ENCODE data around the gene ARHGEF11.
"Not testable (repeated sequence)": the region's sequence is repeated elsewhere in the genome, so short reads cannot be mapped to it uniquely, and the experiment has no call there.

ARHGEF11 gene

DNA sequence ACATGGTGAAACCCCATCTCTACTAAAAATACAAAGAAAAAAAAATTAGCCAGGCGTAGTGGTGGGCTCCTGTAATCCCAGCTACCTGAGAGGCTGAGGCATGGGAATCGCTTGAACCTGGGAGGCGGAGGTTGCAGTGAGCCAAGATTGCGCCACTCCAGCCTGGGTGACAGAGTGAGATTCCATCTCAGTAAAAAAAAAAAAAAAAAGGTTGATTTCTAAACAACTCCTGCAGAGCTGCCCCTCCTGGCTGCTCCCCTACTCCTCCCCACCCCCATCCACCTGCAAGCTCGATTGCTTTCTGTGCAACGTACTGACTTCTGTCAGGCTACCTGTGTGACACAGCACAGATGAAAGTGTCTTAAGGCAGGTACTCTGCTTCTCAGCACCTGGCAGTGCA, 40.8 kb upstream of the ARHGEF11 start:
- Histone ChIP-seq H3K36me3 (ENCODE audit: insufficient read depth, low read depth, low read length) (no peaks in the 10 kb centered on the region), H3K4me3 (ENCODE audit: low read length) (no peak overlapping the region), H3K27ac (ENCODE audit: low read length) (no peak overlapping the region), H3K9me3 (ENCODE audit: insufficient read depth, low read depth, low read length) (no peaks in the 10 kb centered on the region), H3K27me3 (ENCODE audit: insufficient read depth, low read length) (no peaks in the 10 kb centered on the region), H3K9ac (ENCODE audit: low read depth, low read length) (no peak overlapping the region), H3K4me1 (ENCODE audit: insufficient read depth, low read length) (peaks cover 11% of the 10 kb centered on the region)

DNA sequence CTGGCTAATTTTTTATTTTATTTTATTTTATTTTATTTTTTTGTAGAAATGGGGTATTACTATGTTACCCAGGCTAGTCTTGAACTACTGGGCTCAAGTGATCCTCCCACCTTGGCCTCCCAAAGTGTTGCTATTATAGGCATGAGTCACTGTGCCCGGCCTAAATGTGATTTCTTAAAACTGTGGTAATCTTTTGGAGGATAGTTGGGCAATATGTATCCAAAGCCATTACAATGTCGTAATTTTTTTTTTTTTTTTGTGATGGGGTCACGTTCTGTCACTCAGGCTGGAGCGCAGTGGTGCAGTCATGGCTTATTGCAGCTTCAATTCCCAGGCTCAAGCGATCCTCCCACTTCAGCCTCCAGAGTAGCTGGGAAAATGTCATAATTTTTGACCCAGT, 39.9 kb upstream of the ARHGEF11 start:
- H3K36me3 ChIP-seq (ENCODE audit: insufficient read depth, low read depth, low read length): no peaks in the 10 kb centered on the region
- no peak overlapping the region for H3K27ac ChIP-seq (ENCODE audit: low read length)
- H3K9ac ChIP-seq (ENCODE audit: low read depth, low read length): no peak overlapping the region
- no peaks in the 10 kb centered on the region for H3K9me3 ChIP-seq (ENCODE audit: insufficient read depth, low read depth, low read length)
- H3K27me3 ChIP-seq (ENCODE audit: insufficient read depth, low read length): no peaks in the 10 kb centered on the region
- H3K4me1 ChIP-seq (ENCODE audit: insufficient read depth, low read length): peaks cover 11% of the 10 kb centered on the region
- H3K4me3 ChIP-seq (ENCODE audit: low read length): no peak overlapping the region

DNA sequence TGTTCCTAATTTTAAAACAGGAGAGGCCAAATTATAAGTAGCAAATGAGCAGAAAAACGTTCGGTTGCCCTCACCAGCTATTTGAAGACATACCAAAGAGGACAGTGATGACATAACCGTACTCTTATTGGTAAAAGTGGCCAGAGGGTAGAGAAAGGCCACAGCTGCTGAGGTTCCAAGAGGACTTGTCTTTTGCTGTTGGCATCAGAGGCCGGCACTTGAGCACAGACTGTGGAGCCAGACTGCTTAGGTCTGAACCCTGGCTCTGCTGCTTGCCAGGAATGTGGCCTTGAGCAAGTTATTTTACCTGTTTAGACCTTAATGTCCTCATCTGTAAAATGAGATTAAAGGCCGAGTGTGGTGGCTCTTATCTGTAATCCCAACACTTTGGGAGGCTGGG, 39.2 kb upstream of the ARHGEF11 start:
- Histone ChIP-seq H3K4me1 (ENCODE audit: insufficient read depth, low read length) (peaks cover 11% of the 10 kb centered on the region), H3K36me3 (ENCODE audit: insufficient read depth, low read depth, low read length) (no peaks in the 10 kb centered on the region), H3K9me3 (ENCODE audit: insufficient read depth, low read depth, low read length) (no peaks in the 10 kb centered on the region), H3K27me3 (ENCODE audit: insufficient read depth, low read length) (no peaks in the 10 kb centered on the region), H3K27ac (ENCODE audit: low read length) (no peak overlapping the region), H3K9ac (ENCODE audit: low read depth, low read length) (no peak overlapping the region), H3K4me3 (ENCODE audit: low read length) (no peak overlapping the region)

DNA sequence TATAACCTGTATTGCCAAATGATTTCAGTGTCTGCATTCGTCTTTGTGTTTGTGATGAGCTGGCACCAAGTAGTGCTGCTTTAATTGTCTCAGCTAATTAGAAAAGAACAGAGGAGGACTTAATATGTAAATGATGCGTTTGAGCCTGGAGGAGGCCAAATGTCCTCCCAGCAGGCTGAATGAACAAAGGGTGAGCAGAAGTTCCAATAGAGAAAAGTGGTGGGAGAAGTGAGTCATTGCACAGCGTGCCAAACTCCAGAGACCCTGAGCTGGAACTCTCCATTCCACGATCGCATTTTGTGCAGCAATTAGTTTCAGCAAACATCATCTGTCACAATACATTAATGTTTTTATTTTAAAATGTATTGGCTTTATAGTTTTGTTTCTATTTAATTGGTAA, 36.2 kb upstream of the ARHGEF11 start:
- H3K4me3 ChIP-seq (ENCODE audit: low read length): no peak overlapping the region
- H3K4me1 ChIP-seq (ENCODE audit: insufficient read depth, low read length): peaks cover 9% of the 10 kb centered on the region
- no peak overlapping the region for H3K27ac ChIP-seq (ENCODE audit: low read length)
- no peaks in the 10 kb centered on the region for H3K27me3 ChIP-seq (ENCODE audit: insufficient read depth, low read length)
- no peaks in the 10 kb centered on the region for H3K36me3 ChIP-seq (ENCODE audit: insufficient read depth, low read depth, low read length)
- H3K9me3 ChIP-seq (ENCODE audit: insufficient read depth, low read depth, low read length): no peaks in the 10 kb centered on the region
- no peak overlapping the region for H3K9ac ChIP-seq (ENCODE audit: low read depth, low read length)

GRCh38 chr1:157080714-157081113, 35.2 kb upstream of the ARHGEF11 start:
- Histone ChIP-seq H3K27ac (ENCODE audit: low read length) (no peak overlapping the region), H3K4me3 (ENCODE audit: low read length) (no peak overlapping the region), H3K9me3 (ENCODE audit: insufficient read depth, low read depth, low read length) (no peaks in the 10 kb centered on the region), H3K36me3 (ENCODE audit: insufficient read depth, low read depth, low read length) (no peaks in the 10 kb centered on the region), H3K27me3 (ENCODE audit: insufficient read depth, low read length) (no peaks in the 10 kb centered on the region), H3K9ac (ENCODE audit: low read depth, low read length) (no peak overlapping the region), H3K4me1 (ENCODE audit: insufficient read depth, low read length) (peaks cover 6% of the 10 kb centered on the region; the same call in 1 of the 2 replicates)

GRCh38 chr1:157077394-157077793, 31.9 kb upstream of the ARHGEF11 start:
- Histone ChIP-seq H3K4me3 (ENCODE audit: low read length) (no peak overlapping the region), H3K27ac (ENCODE audit: low read length) (no peak overlapping the region), H3K9ac (ENCODE audit: low read depth, low read length) (no peak overlapping the region), H3K9me3 (ENCODE audit: insufficient read depth, low read depth, low read length) (no peaks in the 10 kb centered on the region), H3K27me3 (ENCODE audit: insufficient read depth, low read length) (peaks cover 8% of the 10 kb centered on the region; the same call in 1 of the 2 replicates), H3K36me3 (ENCODE audit: insufficient read depth, low read depth, low read length) (no peaks in the 10 kb centered on the region), H3K4me1 (ENCODE audit: insufficient read depth, low read length) (peaks cover 6% of the 10 kb centered on the region; the same call in 1 of the 2 replicates)

GRCh38 chr1:157073944-157074685, 28.6 kb upstream of the ARHGEF11 start:
- Histone ChIP-seq H3K4me3 (ENCODE audit: low read length) (no peak overlapping the region), H3K9ac (ENCODE audit: low read depth, low read length) (no peak overlapping the region), H3K27me3 (ENCODE audit: insufficient read depth, low read length) (peaks cover 8% of the 10 kb centered on the region), H3K27ac (ENCODE audit: low read length) (no peak overlapping the region), H3K9me3 (ENCODE audit: insufficient read depth, low read depth, low read length) (no peaks in the 10 kb centered on the region), H3K36me3 (ENCODE audit: insufficient read depth, low read depth, low read length) (no peaks in the 10 kb centered on the region), H3K4me1 (ENCODE audit: insufficient read depth, low read length) (no peaks in the 10 kb centered on the region; the same call in 1 of the 2 replicates)

- Histone ChIP-seq H3K27me3 (ENCODE audit: insufficient read depth, low read length) (peaks cover 8% of the 10 kb centered on the region), H3K36me3 (ENCODE audit: insufficient read depth, low read depth, low read length) (no peaks in the 10 kb centered on the region), H3K9ac (ENCODE audit: low read depth, low read length) (no peak overlapping the region), H3K9me3 (ENCODE audit: insufficient read depth, low read depth, low read length) (no peaks in the 10 kb centered on the region), H3K27ac (ENCODE audit: low read length) (no peak overlapping the region), H3K4me3 (ENCODE audit: low read length) (no peak overlapping the region), H3K4me1 (ENCODE audit: insufficient read depth, low read length) (no peaks in the 10 kb centered on the region; the same call in 1 of the 2 replicates)
Measured at GRCh38 chr1:157069601-157070000, 24.1 kb upstream of the ARHGEF11 start.

DNA sequence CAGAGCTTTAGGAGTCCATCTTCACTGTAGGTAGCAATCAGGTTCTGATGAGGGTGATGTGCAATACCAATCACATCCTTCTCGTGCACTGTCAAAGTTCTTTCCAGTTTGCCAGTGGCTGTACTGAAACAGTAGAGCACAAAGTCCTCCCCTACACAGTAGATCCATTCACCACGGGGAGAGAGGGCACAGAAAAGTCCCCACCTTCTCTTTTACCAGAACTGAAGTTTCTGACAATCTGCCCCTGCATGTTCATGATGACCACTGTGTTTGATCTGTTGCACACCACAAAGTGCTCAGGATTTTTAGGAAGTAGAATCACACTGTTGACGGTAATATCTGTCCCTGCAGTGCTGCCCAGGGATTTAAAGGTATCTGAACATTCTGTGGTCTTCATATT, 13.7 kb upstream of the ARHGEF11 start:
- H3K27me3 ChIP-seq (ENCODE audit: insufficient read depth, low read length); H3K4me3 ChIP-seq (ENCODE audit: low read length); H3K9me3 ChIP-seq (ENCODE audit: insufficient read depth, low read depth, low read length); H3K9ac ChIP-seq (ENCODE audit: low read depth, low read length); H3K27ac ChIP-seq (ENCODE audit: low read length); H3K4me1 ChIP-seq (ENCODE audit: insufficient read depth, low read length); H3K36me3 ChIP-seq (ENCODE audit: insufficient read depth, low read depth, low read length): not testable (repeated sequence)

DNA sequence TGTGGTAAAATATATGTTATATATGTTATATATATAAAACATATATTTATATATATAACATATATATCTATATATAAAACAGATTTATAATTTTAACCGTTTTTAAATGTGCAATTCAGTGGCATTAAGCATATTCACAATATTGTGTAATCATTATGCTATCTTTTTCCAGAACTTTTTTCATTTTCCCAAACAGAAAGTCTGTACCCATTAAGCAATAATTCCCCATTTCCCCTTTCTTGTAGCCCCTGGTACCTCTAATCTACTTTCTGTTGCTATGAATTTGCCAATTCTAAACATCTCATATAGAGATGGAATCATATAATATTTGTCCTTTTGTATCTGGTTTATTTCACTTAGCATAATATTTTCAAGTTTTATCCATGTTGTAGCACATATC, 10.7 kb upstream of the ARHGEF11 start:
- no peak overlapping the region for H3K4me3 ChIP-seq (ENCODE audit: low read length)
- H3K9ac ChIP-seq (ENCODE audit: low read depth, low read length): no peak overlapping the region
- H3K27ac ChIP-seq (ENCODE audit: low read length): no peak overlapping the region
- no peaks in the 10 kb centered on the region for H3K27me3 ChIP-seq (ENCODE audit: insufficient read depth, low read length)
- H3K36me3 ChIP-seq (ENCODE audit: insufficient read depth, low read depth, low read length): no peaks in the 10 kb centered on the region
- peaks cover 8% of the 10 kb centered on the region; the same call in 1 of the 2 replicates for H3K9me3 ChIP-seq (ENCODE audit: insufficient read depth, low read depth, low read length)
- H3K4me1 ChIP-seq (ENCODE audit: insufficient read depth, low read length): no peaks in the 10 kb centered on the region

GRCh38 chr1:157055729-157056128, 10.2 kb upstream of the ARHGEF11 start:
- H3K27ac ChIP-seq (ENCODE audit: low read length); H3K4me3 ChIP-seq (ENCODE audit: low read length); H3K27me3 ChIP-seq (ENCODE audit: insufficient read depth, low read length); H3K36me3 ChIP-seq (ENCODE audit: insufficient read depth, low read depth, low read length); H3K9me3 ChIP-seq (ENCODE audit: insufficient read depth, low read depth, low read length); H3K4me1 ChIP-seq (ENCODE audit: insufficient read depth, low read length); H3K9ac ChIP-seq (ENCODE audit: low read depth, low read length): not testable (repeated sequence)

DNA sequence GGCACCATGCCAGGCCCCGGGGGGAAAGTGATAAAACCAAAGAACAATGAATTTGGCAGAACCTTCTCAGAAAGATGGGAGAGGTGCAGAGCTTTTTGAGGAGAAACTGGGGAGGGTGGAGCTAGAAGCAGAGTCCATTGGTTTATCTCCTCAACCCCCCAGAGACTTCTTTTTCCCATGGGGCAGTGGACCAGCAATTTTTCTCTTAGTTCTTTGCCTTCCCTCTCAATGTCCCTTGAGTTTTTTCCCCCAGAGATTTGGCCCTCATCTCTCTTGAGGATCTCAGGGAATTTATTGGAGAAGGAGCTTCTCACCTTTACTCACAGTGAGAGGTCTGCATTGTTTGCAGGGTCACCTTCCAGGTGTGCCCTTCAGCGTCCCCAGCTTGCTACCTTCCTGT, 5.3 kb upstream of the ARHGEF11 start:
- Histone ChIP-seq H3K9ac (ENCODE audit: low read depth, low read length) (no peak overlapping the region), H3K27me3 (ENCODE audit: insufficient read depth, low read length) (no peaks in the 10 kb centered on the region)

More for the DNA sequence above, 5.3 kb upstream of the ARHGEF11 start:
- no peak overlapping the region for H3K4me3 ChIP-seq (ENCODE audit: low read length)
- H3K9me3 ChIP-seq (ENCODE audit: insufficient read depth, low read depth, low read length): peaks cover 8% of the 10 kb centered on the region; the same call in 1 of the 2 replicates
- H3K36me3 ChIP-seq (ENCODE audit: insufficient read depth, low read depth, low read length): no peaks in the 10 kb centered on the region
- 0 out of 2 replicates have a peak, but pooled peaks cover 3% of the 10 kb centered on the region for H3K4me1 ChIP-seq (ENCODE audit: insufficient read depth, low read length)
- no peak overlapping the region for H3K27ac ChIP-seq (ENCODE audit: low read length)

All from iPS-20b (cell line).